Measurements from ENCODE around the gene GAN. TPM values are rescaled to one million over a fixed set of nuclear protein-coding genes. Genes with fewer than 3 reads are reported as not detected.

GAN gene
- total RNA-seq, 4 donors from 2014 or later: 9.6 to 14.8 (median 11.7) TPM

GRCh38 chr16:81405702-81406113, 90.9 kb downstream of the GAN start:
- WGBS: 78% methylated on average over 9 of the region's 11 CpGs
- TF ChIP-seq EP300 (IDR thresholded peaks at IDR 0.05): no peak
- TF ChIP-seq POLR2AphosphoS5 (IDR thresholded peaks at IDR 0.05): no peak
- no peak for TF ChIP-seq POLR2A (IDR thresholded peaks at IDR 0.05; ENCODE audit: low read depth)
- TF ChIP-seq, protein P1, sequence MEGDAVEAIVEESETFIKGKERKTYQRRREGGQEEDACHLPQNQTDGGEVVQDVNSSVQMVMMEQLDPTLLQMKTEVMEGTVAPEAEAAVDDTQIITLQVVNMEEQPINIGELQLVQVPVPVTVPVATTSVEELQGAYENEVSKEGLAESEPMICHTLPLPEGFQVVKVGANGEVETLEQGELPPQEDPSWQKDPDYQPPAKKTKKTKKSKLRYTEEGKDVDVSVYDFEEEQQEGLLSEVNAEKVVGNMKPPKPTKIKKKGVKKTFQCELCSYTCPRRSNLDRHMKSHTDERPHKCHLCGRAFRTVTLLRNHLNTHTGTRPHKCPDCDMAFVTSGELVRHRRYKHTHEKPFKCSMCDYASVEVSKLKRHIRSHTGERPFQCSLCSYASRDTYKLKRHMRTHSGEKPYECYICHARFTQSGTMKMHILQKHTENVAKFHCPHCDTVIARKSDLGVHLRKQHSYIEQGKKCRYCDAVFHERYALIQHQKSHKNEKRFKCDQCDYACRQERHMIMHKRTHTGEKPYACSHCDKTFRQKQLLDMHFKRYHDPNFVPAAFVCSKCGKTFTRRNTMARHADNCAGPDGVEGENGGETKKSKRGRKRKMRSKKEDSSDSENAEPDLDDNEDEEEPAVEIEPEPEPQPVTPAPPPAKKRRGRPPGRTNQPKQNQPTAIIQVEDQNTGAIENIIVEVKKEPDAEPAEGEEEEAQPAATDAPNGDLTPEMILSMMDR (IDR thresholded peaks at IDR 0.05): no peak
- intact Hi-C loops (cut with DNase I): loop anchor here (10.0 kb wide), 1 partner anchor 219 kb away; no protein-coding TSS in a partner anchor
- Histone ChIP-seq H3K36me3 (no peaks in the 10 kb centered on the region), H3K27ac (replicated peaks in 1 of 4) (no peak overlapping the region), H3K27me3 (peaks cover 0 to 14% (median 0%) of the 10 kb centered on the region in 4 donors), H3K4me1 (peaks cover 9 to 19% (median 14%) of the 10 kb centered on the region in 4 donors), H3K4me3 (no peak overlapping the region), H3K9me3 (no peaks in the 10 kb centered on the region)
- no peak for DNase-seq (ENCODE audit: extremely low spot score)

DNA sequence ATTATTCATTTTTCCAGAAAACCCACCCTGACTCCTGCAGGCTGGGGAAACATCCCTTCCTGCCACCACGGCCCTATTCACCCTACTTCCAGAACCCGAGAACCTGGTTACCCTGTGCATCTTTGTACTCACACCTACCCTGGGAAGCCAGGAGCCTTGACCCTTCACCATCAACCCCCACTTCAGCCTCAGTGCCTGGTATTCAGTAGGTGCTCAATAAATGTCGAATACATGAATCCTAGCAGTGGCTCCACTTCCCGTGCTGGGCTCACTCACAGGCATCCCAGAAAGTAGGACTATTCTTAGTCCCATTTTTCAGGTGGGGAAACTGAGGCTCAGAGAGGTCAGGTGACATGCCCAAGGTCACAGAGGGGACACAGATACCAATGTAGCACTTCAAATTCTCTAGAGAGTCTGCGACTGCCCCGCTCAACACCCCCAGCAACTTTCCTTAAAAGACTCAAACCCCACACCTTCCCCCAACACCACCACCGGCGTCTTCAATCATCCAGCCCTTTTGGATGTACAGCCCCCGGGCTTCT, 93.7 kb downstream of the GAN start:
- Histone ChIP-seq H3K27ac (replicated peaks in 1 of 4) (no peak overlapping the region), H3K4me3 (no peak overlapping the region), H3K36me3 (no peaks in the 10 kb centered on the region), H3K27me3 (peaks cover 0 to 9% (median 0%) of the 10 kb centered on the region in 4 donors), H3K9me3 (no peaks in the 10 kb centered on the region), H3K4me1 (peaks cover 6 to 16% (median 10%) of the 10 kb centered on the region in 4 donors)
- no peak for DNase-seq (ENCODE audit: extremely low spot score)
- TF ChIP-seq, protein P1 (IDR thresholded peaks at IDR 0.05): no peak
- TF ChIP-seq POLR2A (IDR thresholded peaks at IDR 0.05; ENCODE audit: low read depth) (no peak), POLR2AphosphoS5 (IDR thresholded peaks at IDR 0.05) (no peak), EP300 (IDR thresholded peaks at IDR 0.05) (no peak)
- intact Hi-C loops (cut with DNase I): loop anchor here (10.0 kb wide), 1 partner anchor 216 kb away; no protein-coding TSS in a partner anchor
- WGBS: 93% methylated on average over 8 of the region's 9 CpGs

DNA sequence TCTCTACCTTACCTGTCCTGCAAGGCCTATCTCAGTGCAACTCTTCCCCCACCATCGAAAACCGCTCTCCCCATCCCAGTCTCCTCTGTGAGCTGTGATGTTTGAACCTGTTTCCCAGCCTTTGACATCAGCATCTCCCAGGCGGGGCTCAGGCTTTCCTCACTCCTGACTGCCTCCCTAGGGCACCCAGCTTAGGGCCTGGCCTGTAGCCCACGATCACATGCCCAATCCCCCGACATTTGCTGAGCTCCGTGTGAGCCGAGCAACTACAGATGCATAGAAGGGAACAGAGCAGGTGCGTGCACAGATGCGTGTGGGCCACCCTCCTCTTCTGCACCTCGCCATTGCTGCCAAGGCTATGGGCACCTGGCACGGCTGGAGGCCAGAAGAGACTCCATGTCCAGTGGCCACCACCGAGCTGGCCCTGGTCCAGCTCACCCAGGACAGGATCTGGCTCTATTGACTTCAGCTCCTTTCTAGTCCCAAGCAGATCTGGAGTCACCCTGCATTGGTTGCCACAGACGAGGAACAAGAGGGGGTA, 94.3 kb downstream of the GAN start:
- 90% methylated on average over 9 of the region's 13 CpGs for WGBS
- Histone ChIP-seq H3K27me3 (peaks cover 0 to 9% (median 0%) of the 10 kb centered on the region in 4 donors), H3K9me3 (no peaks in the 10 kb centered on the region), H3K4me3 (no peak overlapping the region), H3K4me1 (peaks cover under 1 to 10% (median 5%) of the 10 kb centered on the region in 4 donors), H3K36me3 (no peaks in the 10 kb centered on the region), H3K27ac (replicated peaks in 1 of 4) (no peak overlapping the region)
- no peak for TF ChIP-seq POLR2A (IDR thresholded peaks at IDR 0.05; ENCODE audit: low read depth)
- no peak for TF ChIP-seq POLR2AphosphoS5 (IDR thresholded peaks at IDR 0.05)
- TF ChIP-seq, protein P1 (IDR thresholded peaks at IDR 0.05): no peak
- TF ChIP-seq EP300 (IDR thresholded peaks at IDR 0.05): no peak
- no peak for DNase-seq (ENCODE audit: extremely low spot score)
- intact Hi-C loops (cut with DNase I): loop anchor here (10.0 kb wide), 1 partner anchor 216 kb away; no protein-coding TSS in a partner anchor

- intact Hi-C loops (cut with DNase I): no loop called here
- H3K4me3 ChIP-seq: no peak overlapping the region
- peaks cover 0 to 9% (median 0%) of the 10 kb centered on the region in 4 donors for H3K27me3 ChIP-seq
- DNase-seq (ENCODE audit: extremely low spot score): no peak
- H3K4me1 ChIP-seq: peaks cover 0 to 9% (median 4%) of the 10 kb centered on the region in 4 donors
- H3K36me3 ChIP-seq: no peaks in the 10 kb centered on the region
- no peaks in the 10 kb centered on the region for H3K9me3 ChIP-seq
- TF ChIP-seq, protein P1 (IDR thresholded peaks at IDR 0.05): no peak
- no peak for TF ChIP-seq POLR2AphosphoS5 (IDR thresholded peaks at IDR 0.05)
- no peak overlapping the region for H3K27ac ChIP-seq (replicated peaks in 1 of 4)
- WGBS: 62% methylated on average over 10 of the region's 10 CpGs
These were observed 96.0 kb downstream of the GAN start for GRCh38 chr16:81410643-81411293.

All from esophagus muscularis mucosa (tissue), 4 donors.